ENCODE results near the gene ST14.

The ST14 gene

GRCh38 chr11:130136107-130136506 lies 23.5 kb upstream of the ST14 start:
- DNase-seq (ENCODE audit: low spot score): no peak

GRCh38 chr11:130137999-130138398 lies 21.6 kb upstream of the ST14 start:
- no peak for DNase-seq (ENCODE audit: low spot score)

GRCh38 chr11:130139401-130139800 lies 20.2 kb upstream of the ST14 start:
- no peak for DNase-seq (ENCODE audit: low spot score)

- peak; percentile 59 for DNase-seq (ENCODE audit: low spot score)
Measured at GRCh38 chr11:130141561-130142341, 17.8 kb upstream of the ST14 start.

- no peak for DNase-seq (ENCODE audit: low spot score)
Measured at GRCh38 chr11:130144141-130144540, 15.4 kb upstream of the ST14 start.

GRCh38 chr11:130144861-130145281 lies 14.7 kb upstream of the ST14 start:
- no peak for DNase-seq (ENCODE audit: low spot score)

GRCh38 chr11:130145311-130145812 lies 14.2 kb upstream of the ST14 start:
- DNase-seq (ENCODE audit: low spot score): no peak

GRCh38 chr11:130145975-130146776 lies 13.4 kb upstream of the ST14 start:
- DNase-seq (ENCODE audit: low spot score): no peak

GRCh38 chr11:130146796-130147195 lies 12.8 kb upstream of the ST14 start:
- no peak for DNase-seq (ENCODE audit: low spot score)

- no peak for DNase-seq (ENCODE audit: low spot score)
Measured at GRCh38 chr11:130148796-130149326, 10.7 kb upstream of the ST14 start.

GRCh38 chr11:130150790-130151189 lies 8.8 kb upstream of the ST14 start:
- no peak for DNase-seq (ENCODE audit: low spot score)

- no peak for DNase-seq (ENCODE audit: low spot score)
Measured at GRCh38 chr11:130151196-130151595, 8.4 kb upstream of the ST14 start.

GRCh38 chr11:130156108-130157022 lies 3.2 kb upstream of the ST14 start:
- no peak for DNase-seq (ENCODE audit: low spot score)

GRCh38 chr11:130157101-130157500 lies 2.5 kb upstream of the ST14 start:
- no peak for DNase-seq (ENCODE audit: low spot score)

- no peak for DNase-seq (ENCODE audit: low spot score)
Measured at GRCh38 chr11:130157840-130158239, 1.7 kb upstream of the ST14 start.

GRCh38 chr11:130159139-130159538 lies 443 bp upstream of the ST14 start:
- DNase-seq (ENCODE audit: low spot score): no peak

- no peak for DNase-seq (ENCODE audit: low spot score)
Measured at GRCh38 chr11:130160498-130161155, 1.0 kb downstream of the ST14 start.

- DNase-seq (ENCODE audit: low spot score): no peak
Measured at GRCh38 chr11:130161441-130162145, 2.0 kb downstream of the ST14 start.

GRCh38 chr11:130162733-130163132 lies 3.2 kb downstream of the ST14 start:
- no peak for DNase-seq (ENCODE audit: low spot score)
